GM18505 (cell line): ENCODE measurements around the gene FNDC3A.
"Not testable (repeated sequence)": the region's sequence is repeated elsewhere in the genome, so short reads cannot be mapped to it uniquely, and the experiment has no call there.

Experiments used
- ATAC-seq: cut with Tn5 transposase; IDR thresholded peaks from one replicate; pipeline ENCODE4 v1.9.1; 2021; ENCODE audit not compliant: unreplicated experiment
- POLR2A ChIP-seq: IDR thresholded peaks from 4 replicates; pipeline ENCODE4 v1.6.1; 2011; ENCODE audit warnings: borderline replicate concordance; ENCODE audit not compliant: insufficient read depth, insufficient read length; ENCODE audit errors: extremely low read depth

Gene FNDC3A

GRCh38 chr13:49134305-49134704 lies 158.6 kb downstream of the FNDC3A start:
- no peak for ATAC-seq
- TF ChIP-seq POLR2A: no peak

GRCh38 chr13:49137138-49137643 lies 161.5 kb downstream of the FNDC3A start:
- not testable (repeated sequence) for ATAC-seq

GRCh38 chr13:49140910-49141611 lies 165.3 kb downstream of the FNDC3A start:
- no peak for TF ChIP-seq POLR2A
- ATAC-seq: no peak

- ATAC-seq: no peak
- TF ChIP-seq POLR2A: no peak
These were observed 171.2 kb downstream of the FNDC3A start for GRCh38 chr13:49146950-49147355.

- no peak for ATAC-seq
- no peak for TF ChIP-seq POLR2A
These were observed 172.7 kb downstream of the FNDC3A start for GRCh38 chr13:49148405-49148804.

- not testable (repeated sequence) for ATAC-seq
These were observed 182.4 kb downstream of the FNDC3A start for GRCh38 chr13:49157955-49158584.

GRCh38 chr13:49163162-49163561 lies 187.4 kb downstream of the FNDC3A start:
- not testable (repeated sequence) for ATAC-seq

- no peak for TF ChIP-seq POLR2A
- no peak for ATAC-seq
These were observed 189.0 kb downstream of the FNDC3A start for GRCh38 chr13:49164712-49165111.

GRCh38 chr13:49165798-49166752 lies 190.4 kb downstream of the FNDC3A start:
- ATAC-seq: no peak
- TF ChIP-seq POLR2A: no peak

GRCh38 chr13:49171359-49171758 lies 195.6 kb downstream of the FNDC3A start:
- TF ChIP-seq POLR2A: no peak
- ATAC-seq: no peak

- no peak for TF ChIP-seq POLR2A
- ATAC-seq: no peak
These were observed 208.1 kb downstream of the FNDC3A start for GRCh38 chr13:49183672-49184325.

- no peak for TF ChIP-seq POLR2A
- ATAC-seq: no peak
These were observed 208.9 kb downstream of the FNDC3A start for GRCh38 chr13:49184621-49185020.

- TF ChIP-seq POLR2A: no peak
- ATAC-seq: no peak
These were observed 209.6 kb downstream of the FNDC3A start for GRCh38 chr13:49185264-49185663.
